Measurements from ENCODE around the gene RNF208. TPM values are rescaled to one million over a fixed set of nuclear protein-coding genes. Genes with fewer than 3 reads are reported as not detected.

Gene RNF208
- total and polyA plus RNA-seq, 5 donors from 2014 or later: 1.2 TPM; not detected in 4

- Mint-ChIP-seq H3K4me3 (peak overlapping the region; percentile 85 to 95 (median 90)), H3K9me3 (no peaks in the 10 kb centered on the region), H3K27me3 (no peaks in the 10 kb centered on the region), H3K27ac (peak overlapping the region in 2 of 3 donors; percentile 56 to 88), H3K36me3 (no peaks in the 10 kb centered on the region), H3K4me1 (peaks cover 0 to 49% (median 18%) of the 10 kb centered on the region in 4 donors)
- Histone ChIP-seq H3K27ac (ENCODE audit: insufficient read depth, low read length, poor library complexity, severe bottlenecking) (peak overlapping the region; percentile 84), H3K36me3 (ENCODE audit: control insufficient read depth, insufficient read depth, low read length) (no peaks in the 10 kb centered on the region), H3K4me3 (ENCODE audit: low read depth, low read length) (peak overlapping the region; percentile 44), H3K27me3 (ENCODE audit: control insufficient read depth, insufficient read depth, low read length) (no peaks in the 10 kb centered on the region), H3K4me1 (ENCODE audit: control insufficient read depth, insufficient read depth, low read length, poor library complexity, severe bottlenecking) (peaks cover 41% of the 10 kb centered on the region), H3K9me3 (ENCODE audit: control insufficient read depth in 2 of 2, low read length in 2 of 2) (no peaks in the 10 kb centered on the region)
- DNase-seq: no peak
- ATAC-seq (ENCODE audit: low read depth in 2 of 2): no peak
Observed at GRCh38 chr9:137201205-137201868, 20.7 kb downstream of the RNF208 start.

GRCh38 chr9:137200311-137201204 lies 21.5 kb downstream of the RNF208 start, which contains the start of gene TPRN:
TSS of gene TPRN (minus strand) at chr9:137200741. CDS start at chr9:137200711, 30 bp downstream.
- H3K9me3 ChIP-seq (ENCODE audit: control insufficient read depth in 2 of 2, low read length in 2 of 2): no peaks in the 10 kb centered on the region
- no peaks in the 10 kb centered on the region for H3K27me3 Mint-ChIP-seq
- peak within 1 kb of the TSS; percentile 85 to 95 (median 90) for H3K4me3 Mint-ChIP-seq

GRCh38 chr9:137199411-137200121 lies 22.5 kb downstream of the RNF208 start:
- H3K9me3 ChIP-seq (ENCODE audit: control insufficient read depth in 2 of 2, low read length in 2 of 2): no peaks in the 10 kb centered on the region
- no peak overlapping the region for H3K27ac Mint-ChIP-seq
- peak overlapping the region in 3 of 4 donors; percentile 32 to 85 (median 81) for H3K4me3 Mint-ChIP-seq
- DNase-seq: no peak
- H3K4me1 Mint-ChIP-seq: peaks cover 0 to 37% (median 12%) of the 10 kb centered on the region in 4 donors
- H3K36me3 Mint-ChIP-seq: no peaks in the 10 kb centered on the region
- ATAC-seq (ENCODE audit: low read depth in 2 of 2): no peak
- H3K4me3 ChIP-seq (ENCODE audit: low read depth, low read length): no peak overlapping the region
- H3K27ac ChIP-seq (ENCODE audit: insufficient read depth, low read length, poor library complexity, severe bottlenecking): no peak overlapping the region
- H3K27me3 Mint-ChIP-seq: no peaks in the 10 kb centered on the region
- H3K36me3 ChIP-seq (ENCODE audit: control insufficient read depth, insufficient read depth, low read length): no peaks in the 10 kb centered on the region
- H3K4me1 ChIP-seq (ENCODE audit: control insufficient read depth, insufficient read depth, low read length, poor library complexity, severe bottlenecking): peaks cover 27% of the 10 kb centered on the region
- H3K27me3 ChIP-seq (ENCODE audit: control insufficient read depth, insufficient read depth, low read length): no peaks in the 10 kb centered on the region
- H3K9me3 Mint-ChIP-seq: no peaks in the 10 kb centered on the region

More at GRCh38 chr9:137200311-137201204, 21.5 kb downstream of the RNF208 start, which contains the start of gene TPRN:
- Histone ChIP-seq H3K36me3 (ENCODE audit: control insufficient read depth, insufficient read depth, low read length) (no peaks in the 10 kb centered on the region), H3K4me1 (ENCODE audit: control insufficient read depth, insufficient read depth, low read length, poor library complexity, severe bottlenecking) (peaks cover 33% of the 10 kb centered on the region), H3K27me3 (ENCODE audit: control insufficient read depth, insufficient read depth, low read length) (no peaks in the 10 kb centered on the region), H3K27ac (ENCODE audit: insufficient read depth, low read length, poor library complexity, severe bottlenecking) (peak within 1 kb of the TSS; percentile 84), H3K4me3 (ENCODE audit: low read depth, low read length) (peak within 1 kb of the TSS; percentile 44)
- Mint-ChIP-seq H3K9me3 (no peaks in the 10 kb centered on the region), H3K4me1 (peaks cover 0 to 41% (median 14%) of the 10 kb centered on the region in 4 donors), H3K36me3 (no peaks in the 10 kb centered on the region), H3K27ac (peak within 1 kb of the TSS in 2 of 3 donors; percentile 56 to 88)
- ATAC-seq (ENCODE audit: low read depth in 2 of 2) (peak; percentile 96 to 97), DNase-seq (peak; percentile 98 to 99 (median 98))

- H3K27me3 Mint-ChIP-seq: no peaks in the 10 kb centered on the region
- no peaks in the 10 kb centered on the region for H3K9me3 ChIP-seq (ENCODE audit: control insufficient read depth in 2 of 2, low read length in 2 of 2)
- no peaks in the 10 kb centered on the region for H3K36me3 ChIP-seq (ENCODE audit: control insufficient read depth, insufficient read depth, low read length)
- no peak overlapping the region for H3K27ac ChIP-seq (ENCODE audit: insufficient read depth, low read length, poor library complexity, severe bottlenecking)
- H3K4me3 ChIP-seq (ENCODE audit: low read depth, low read length): no peak overlapping the region
- no peaks in the 10 kb centered on the region for H3K27me3 ChIP-seq (ENCODE audit: control insufficient read depth, insufficient read depth, low read length)
- peaks cover 0 to 30% (median 7%) of the 10 kb centered on the region in 4 donors for H3K4me1 Mint-ChIP-seq
- peaks cover 20% of the 10 kb centered on the region for H3K4me1 ChIP-seq (ENCODE audit: control insufficient read depth, insufficient read depth, low read length, poor library complexity, severe bottlenecking)
- no peaks in the 10 kb centered on the region for H3K9me3 Mint-ChIP-seq
- H3K27ac Mint-ChIP-seq: no peak overlapping the region
- H3K36me3 Mint-ChIP-seq: no peaks in the 10 kb centered on the region
- peak overlapping the region; percentile 29 to 71 (median 58) for H3K4me3 Mint-ChIP-seq
- ATAC-seq (ENCODE audit: low read depth in 2 of 2) (no peak), DNase-seq (no peak)
Observed at GRCh38 chr9:137198902-137199283, 23.1 kb downstream of the RNF208 start.

- Mint-ChIP-seq H3K27me3 (no peaks in the 10 kb centered on the region), H3K27ac (no peak overlapping the region), H3K9me3 (no peaks in the 10 kb centered on the region), H3K4me1 (peaks cover 0 to 25% (median 7%) of the 10 kb centered on the region in 4 donors), H3K4me3 (peak overlapping the region; percentile 29 to 71 (median 58)), H3K36me3 (no peaks in the 10 kb centered on the region)
- no peak for ATAC-seq (ENCODE audit: low read depth in 2 of 2)
- no peak for DNase-seq
- Histone ChIP-seq H3K4me1 (ENCODE audit: control insufficient read depth, insufficient read depth, low read length, poor library complexity, severe bottlenecking) (peaks cover 15% of the 10 kb centered on the region), H3K36me3 (ENCODE audit: control insufficient read depth, insufficient read depth, low read length) (no peaks in the 10 kb centered on the region), H3K4me3 (ENCODE audit: low read depth, low read length) (no peak overlapping the region), H3K27me3 (ENCODE audit: control insufficient read depth, insufficient read depth, low read length) (no peaks in the 10 kb centered on the region), H3K9me3 (ENCODE audit: control insufficient read depth in 2 of 2, low read length in 2 of 2) (no peaks in the 10 kb centered on the region), H3K27ac (ENCODE audit: insufficient read depth, low read length, poor library complexity, severe bottlenecking) (no peak overlapping the region)
Observed at GRCh38 chr9:137198051-137198901, 23.8 kb downstream of the RNF208 start.

GRCh38 chr9:137195525-137196220 lies 26.4 kb downstream of the RNF208 start:
- H3K4me3 ChIP-seq (ENCODE audit: low read depth, low read length): no peak overlapping the region
- Mint-ChIP-seq H3K27me3 (no peaks in the 10 kb centered on the region), H3K9me3 (no peaks in the 10 kb centered on the region), H3K4me3 (peak overlapping the region in 1 of 4 donors; percentile 25), H3K36me3 (no peaks in the 10 kb centered on the region), H3K4me1 (peaks cover 0 to 10% (median under 1%) of the 10 kb centered on the region in 4 donors), H3K27ac (no peak overlapping the region)
- H3K27me3 ChIP-seq (ENCODE audit: control insufficient read depth, insufficient read depth, low read length): no peaks in the 10 kb centered on the region
- no peaks in the 10 kb centered on the region for H3K36me3 ChIP-seq (ENCODE audit: control insufficient read depth, insufficient read depth, low read length)
- ATAC-seq (ENCODE audit: low read depth in 2 of 2) (no peak), DNase-seq (no peak)
- H3K4me1 ChIP-seq (ENCODE audit: control insufficient read depth, insufficient read depth, low read length, poor library complexity, severe bottlenecking): peaks cover 8% of the 10 kb centered on the region
- H3K27ac ChIP-seq (ENCODE audit: insufficient read depth, low read length, poor library complexity, severe bottlenecking): no peak overlapping the region
- H3K9me3 ChIP-seq (ENCODE audit: control insufficient read depth in 2 of 2, low read length in 2 of 2): no peaks in the 10 kb centered on the region

Measured in CD4-positive, CD25-positive, alpha-beta regulatory T cell (primary cell).